Measurements from ENCODE around the gene CNTN1.

GRCh38 chr12:40672741-40673271, 19.4 kb upstream of the CNTN1 start:
- TF ChIP-seq, protein P1, sequence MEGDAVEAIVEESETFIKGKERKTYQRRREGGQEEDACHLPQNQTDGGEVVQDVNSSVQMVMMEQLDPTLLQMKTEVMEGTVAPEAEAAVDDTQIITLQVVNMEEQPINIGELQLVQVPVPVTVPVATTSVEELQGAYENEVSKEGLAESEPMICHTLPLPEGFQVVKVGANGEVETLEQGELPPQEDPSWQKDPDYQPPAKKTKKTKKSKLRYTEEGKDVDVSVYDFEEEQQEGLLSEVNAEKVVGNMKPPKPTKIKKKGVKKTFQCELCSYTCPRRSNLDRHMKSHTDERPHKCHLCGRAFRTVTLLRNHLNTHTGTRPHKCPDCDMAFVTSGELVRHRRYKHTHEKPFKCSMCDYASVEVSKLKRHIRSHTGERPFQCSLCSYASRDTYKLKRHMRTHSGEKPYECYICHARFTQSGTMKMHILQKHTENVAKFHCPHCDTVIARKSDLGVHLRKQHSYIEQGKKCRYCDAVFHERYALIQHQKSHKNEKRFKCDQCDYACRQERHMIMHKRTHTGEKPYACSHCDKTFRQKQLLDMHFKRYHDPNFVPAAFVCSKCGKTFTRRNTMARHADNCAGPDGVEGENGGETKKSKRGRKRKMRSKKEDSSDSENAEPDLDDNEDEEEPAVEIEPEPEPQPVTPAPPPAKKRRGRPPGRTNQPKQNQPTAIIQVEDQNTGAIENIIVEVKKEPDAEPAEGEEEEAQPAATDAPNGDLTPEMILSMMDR (IDR thresholded peaks at IDR 0.05 in 8 of 11, conservative IDR thresholded peaks at IDR 0.05 in 3 of 11) = no peak
- no peak for TF ChIP-seq POLR2A (IDR thresholded peaks at IDR 0.05)
